Thyroid gland (tissue), 4 donors: ENCODE measurements around the gene IKZF5. TPM values are rescaled to one million over a fixed set of nuclear protein-coding genes. Genes with fewer than 3 reads are reported as not detected.

Experiments
- DNase-seq, 2 donors: peaks; one replicate each; pipeline ENCODE4 v3.0.0-alpha.2; 2019
- H3K27ac ChIP-seq, 3 donors: fragments of 200-600 bp; sonication (generic); 1 replicate in 2 of 3; 2 replicates in 1 of 3; pipeline ENCODE4 v1.5.1; 2016 to 2019; ENCODE audit warnings: mild to moderate bottlenecking in 1 of 3, moderate library complexity in 1 of 3
- H3K27me3 ChIP-seq: fragments of 200-600 bp; sonication (generic); one replicate; pipeline ENCODE4 v1.5.1; 2019
- H3K36me3 ChIP-seq, 2 donors: fragments of 200-600 bp; sonication (generic); one replicate each; pipeline ENCODE4 v1.5.1; 2016 to 2019
- H3K4me1 ChIP-seq, 2 donors: fragments of 200-600 bp; sonication (generic); one replicate each; pipeline ENCODE4 v1.5.1; 2017 to 2019
- H3K4me3 ChIP-seq, 3 donors: fragments of 200-600 bp; sonication (generic); replicated peaks in 1 of 3; 1 replicate in 2 of 3; 2 replicates in 1 of 3; pipeline ENCODE4 v1.5.1; 2016; ENCODE audit warnings: mild to moderate bottlenecking in 1 of 3
- H3K9me3 ChIP-seq: fragments of 200-600 bp; sonication (generic); one replicate; pipeline ENCODE4 v1.5.1; 2017
- CTCF ChIP-seq, 6 experiments: fragments of 200-600 bp in 3 of 6; fragments of 450-650 bp in 3 of 6; sonication (generic) in 3 of 6; IDR thresholded peaks; one replicate each; pipeline ENCODE4 v1.5.1; 2016 to 2019; ENCODE audit warnings: antibody characterized with exemption in 6 of 6, mild to moderate bottlenecking in 2 of 6, inconsistent platforms in 1 of 6, moderate library complexity in 1 of 6
- POLR2A ChIP-seq, 2 donors: fragments of 450-650 bp; IDR thresholded peaks; one replicate each; pipeline ENCODE4 v1.6.1; 2017; ENCODE audit warnings: antibody characterized with exemption in 2 of 2, mild to moderate bottlenecking in 2 of 2, moderate library complexity in 1 of 2
- WGBS, 2 donors: methylation state at CpG; one replicate each; pipeline ENCODE4 v1.1.5; 2017; 5-methylcytosine and 5-hydroxymethylcytosine counted together
- intact Hi-C: fragments of 100-400 bp; cut with DNase I; formaldehyde crosslinking; loops from one replicate; pipeline ENCODE4 v1.15.1; 2023
- total RNA-seq, 4 donors: library from RNA; depleted of rRNA; stranded (reverse); fragments of >200 nt; gene quantifications; one replicate each; pipeline ENCODE4 v1.2.3, GENCODE V29; 2016

IKZF5 gene
- total RNA-seq, 4 donors from 2014 or later: 11.5 to 24.5 (median 13.3) TPM

GRCh38 chr10:122974543-122975064, 34.0 kb downstream of the IKZF5 start:
- 65 to 87% methylated on average over 3 of the region's 3 CpGs for WGBS, 2 donors
- intact Hi-C loops: no loop called here
- Histone ChIP-seq H3K4me3 (no peak overlapping the region), H3K36me3 (no peaks in the 10 kb centered on the region), H3K27me3 (no peaks in the 10 kb centered on the region), H3K4me1 (peaks cover 2 to 4% of the 10 kb centered on the region in 2 donors), H3K9me3 (no peaks in the 10 kb centered on the region), H3K27ac (no peak overlapping the region)
- DNase-seq: no peak
- TF ChIP-seq POLR2A (IDR thresholded peaks at IDR 0.05): no peak
- TF ChIP-seq CTCF (IDR thresholded peaks at IDR 0.05): no peak

GRCh38 chr10:122974023-122974422, 34.6 kb downstream of the IKZF5 start:
- no peak overlapping the region for H3K27ac ChIP-seq

GRCh38 chr10:122968698-122969097, 39.9 kb downstream of the IKZF5 start:
- H3K9me3 ChIP-seq: no peaks in the 10 kb centered on the region
- intact Hi-C loops: no loop called here
- H3K4me3 ChIP-seq: no peak overlapping the region
- no peak for TF ChIP-seq CTCF (IDR thresholded peaks at IDR 0.05)
- TF ChIP-seq POLR2A (IDR thresholded peaks at IDR 0.05): no peak
- no peak overlapping the region for H3K27ac ChIP-seq
- H3K27me3 ChIP-seq: no peaks in the 10 kb centered on the region
- DNase-seq: no peak
- no peaks in the 10 kb centered on the region for H3K36me3 ChIP-seq
- no peaks in the 10 kb centered on the region for H3K4me1 ChIP-seq
- WGBS, 2 donors: 74 to 85% methylated on average over 3 of the region's 3 CpGs

More at GRCh38 chr10:122974023-122974422, 34.6 kb downstream of the IKZF5 start:
- no peak for TF ChIP-seq POLR2A (IDR thresholded peaks at IDR 0.05)
- TF ChIP-seq CTCF (IDR thresholded peaks at IDR 0.05): no peak
- Histone ChIP-seq H3K4me1 (no peaks in the 10 kb centered on the region), H3K27me3 (no peaks in the 10 kb centered on the region), H3K4me3 (no peak overlapping the region), H3K36me3 (no peaks in the 10 kb centered on the region), H3K9me3 (no peaks in the 10 kb centered on the region)
- DNase-seq: peak; percentile 13 to 21
- 49 to 50% methylated on average over 5 of the region's 5 CpGs for WGBS, 2 donors
- intact Hi-C loops: no loop called here

- Histone ChIP-seq H3K4me3 (no peak overlapping the region), H3K36me3 (no peaks in the 10 kb centered on the region), H3K27ac (no peak overlapping the region), H3K4me1 (no peaks in the 10 kb centered on the region), H3K9me3 (no peaks in the 10 kb centered on the region), H3K27me3 (no peaks in the 10 kb centered on the region)
- no peak for DNase-seq
- intact Hi-C loops: no loop called here
- TF ChIP-seq CTCF (IDR thresholded peaks at IDR 0.05): no peak
- TF ChIP-seq POLR2A (IDR thresholded peaks at IDR 0.05): no peak
Observed at GRCh38 chr10:122966879-122967278, 41.7 kb downstream of the IKZF5 start.

GRCh38 chr10:122962405-122962804, 46.2 kb downstream of the IKZF5 start:
- DNase-seq: no peak
- intact Hi-C loops: no loop called here

More at GRCh38 chr10:122962405-122962804, 46.2 kb downstream of the IKZF5 start:
- H3K9me3 ChIP-seq: no peaks in the 10 kb centered on the region
- 63 to 74% methylated on average over 3 of the region's 3 CpGs for WGBS, 2 donors
- no peaks in the 10 kb centered on the region for H3K4me1 ChIP-seq
- TF ChIP-seq POLR2A (IDR thresholded peaks at IDR 0.05): no peak
- no peak for TF ChIP-seq CTCF (IDR thresholded peaks at IDR 0.05)
- no peak overlapping the region for H3K4me3 ChIP-seq
- no peak overlapping the region for H3K27ac ChIP-seq
- H3K27me3 ChIP-seq: no peaks in the 10 kb centered on the region
- no peaks in the 10 kb centered on the region for H3K36me3 ChIP-seq
